Adrenal gland (tissue), 5 donors: Measurements from ENCODE around the gene LRRC14B.

Experiments used
- CTCF ChIP-seq, 6 experiments: fragments of 450-650 bp in 4 of 6; fragments of 200-600 bp in 2 of 6; sonication (generic) in 1 of 6; IDR thresholded peaks; 1 replicate in 5 of 6; 2 replicates in 1 of 6; pipeline versions ENCODE4 v1.5.1 to v1.8.0; 2016 to 2021; ENCODE audit warnings: antibody characterized with exemption in 6 of 6, mild to moderate bottlenecking in 2 of 6, moderate library complexity in 1 of 6
- POLR2A ChIP-seq, 2 donors: fragments of 450-650 bp; IDR thresholded peaks; one replicate each; pipeline ENCODE4 v1.6.1; 2017; ENCODE audit warnings: antibody characterized with exemption in 2 of 2, mild to moderate bottlenecking in 2 of 2, moderate library complexity in 1 of 2
- donor health status: DM: no; HTN: no; CAD: no.

GRCh38 chr5:163841-164240 is 27.5 kb upstream of the LRRC14B start:
- TF ChIP-seq CTCF (IDR thresholded peaks at IDR 0.05): no peak
- TF ChIP-seq POLR2A (IDR thresholded peaks at IDR 0.05): no peak
